ENCODE data around the gene CYFIP1. TPM values are rescaled to one million over a fixed set of nuclear protein-coding genes. Genes with fewer than 3 reads are reported as not detected.

Gene CYFIP1
- total and polyA plus RNA-seq, 9 of the 15 experiments (the other 6 are each of a cell fraction or from before 2014, with no cell fraction given) = 3.8 to 59.8 (median 28.3) TPM

GRCh38 chr15:22887157-22887951, 92.8 kb downstream of the CYFIP1 start (continued):
- TF ChIP-seq ZNF318 (IDR thresholded peaks at IDR 0.05; ENCODE audit: borderline replicate concordance in 1 of 2, low read depth in 1 of 2) (peak in 1 of 2 experiments; percentile 74; a peak in 2 of 4 replicates), NKRF (IDR thresholded peaks at IDR 0.05; ENCODE audit: borderline replicate concordance) (0 out of 2 replicates have a peak, but pooled peaks have one; percentile 29)

All from K562 (cell line).